AG20443 (cell line): ENCODE measurements around the gene ANGEL2.
A peak's percentile ranks its signal among the peaks of the same experiment; 100 is the strongest.

Experiments
- DNase-seq: peaks from one replicate; pipeline ENCODE4 v3.0.0; 2012; ENCODE audit warnings: low spot score, mixed read lengths

The ANGEL2 gene

DNA sequence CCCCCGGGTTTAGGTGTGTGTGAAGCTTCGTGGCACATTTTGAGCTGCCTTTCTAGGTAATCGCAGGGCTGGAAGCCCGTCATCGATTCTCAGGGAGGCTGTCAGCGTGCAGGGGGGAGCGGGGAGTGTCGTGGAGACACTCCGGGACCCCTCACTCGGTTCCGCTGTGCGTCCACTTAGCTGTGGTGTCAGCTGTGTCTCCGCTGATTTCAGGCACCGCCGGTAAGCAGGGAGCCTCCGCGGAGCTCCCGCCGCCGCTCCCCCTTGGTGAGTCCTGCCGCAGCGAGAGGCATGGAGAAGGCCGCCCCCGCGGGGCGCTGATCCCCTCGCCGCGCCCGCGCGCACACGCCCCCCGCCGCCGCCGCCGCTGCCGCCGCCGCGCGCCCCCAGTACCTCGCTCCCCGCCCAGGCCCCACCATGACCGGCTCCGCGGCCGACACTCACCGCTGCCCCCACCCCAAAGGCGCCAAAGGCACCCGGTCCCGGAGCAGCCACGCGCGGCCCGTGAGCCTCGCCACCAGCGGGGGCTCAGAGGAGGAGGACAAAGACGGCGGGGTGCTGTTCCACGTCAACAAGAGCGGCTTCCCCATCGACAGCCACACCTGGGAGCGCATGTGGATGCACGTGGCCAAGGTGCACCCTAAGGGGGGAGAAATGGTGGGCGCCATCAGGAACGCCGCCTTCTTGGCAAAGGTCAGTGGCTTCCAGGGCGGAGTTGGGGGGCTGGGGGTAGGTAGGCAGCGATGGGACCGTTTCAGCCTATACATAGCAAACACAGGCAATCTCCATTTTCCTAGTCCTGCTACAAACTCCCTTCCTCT, 64.3 kb downstream of the ANGEL2 start:
- DNase-seq = peak; percentile 31

DNA sequence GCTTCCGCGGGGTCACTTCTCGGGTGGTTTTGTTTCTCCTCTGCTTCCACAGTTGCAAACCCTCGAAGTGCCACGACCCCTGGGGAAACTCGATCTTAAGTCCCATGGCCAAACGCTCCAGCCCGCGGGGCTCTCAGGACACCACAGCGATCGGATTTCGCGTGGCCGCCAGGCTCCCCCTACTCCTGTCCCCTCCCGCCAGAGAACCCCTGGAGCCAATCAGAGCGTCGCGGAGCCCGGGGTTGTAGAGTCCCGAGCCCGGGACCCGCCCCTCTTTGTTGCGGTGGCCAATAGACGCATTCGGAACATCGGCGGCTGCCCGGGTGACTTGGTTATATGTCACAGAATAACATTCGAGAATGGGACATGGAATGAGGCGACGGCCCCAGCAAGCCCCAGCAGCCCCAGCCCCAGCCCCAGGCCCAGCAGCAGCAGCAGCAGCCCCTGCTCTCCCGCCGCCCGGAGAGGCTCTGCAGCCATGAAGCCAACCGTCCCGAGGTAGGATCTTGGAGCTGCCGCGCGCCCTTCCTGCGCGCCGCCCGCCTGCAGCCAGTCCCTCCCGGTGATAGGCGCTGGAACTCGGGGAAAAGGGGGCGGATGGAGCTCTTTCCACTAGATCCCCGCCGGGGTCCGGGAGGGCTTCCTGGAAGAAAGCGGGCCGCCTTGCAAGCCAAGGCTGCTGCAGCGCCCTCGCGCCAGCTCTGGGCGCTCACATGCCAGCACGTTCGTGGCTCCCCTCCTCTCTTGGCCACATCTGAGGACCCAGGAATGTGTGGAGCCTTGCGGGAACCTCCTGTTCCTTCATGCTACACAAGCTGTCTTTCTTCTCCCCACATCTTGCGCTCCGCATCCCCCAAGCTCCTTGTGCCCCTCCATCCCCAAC, 65.2 kb downstream of the ANGEL2 start, which contains the start of gene VASH2:
TSS of gene VASH2 (plus strand) at position 299 of the 883 bp plus-strand sequence. CDS start 1,002 bp downstream, outside the sequence.
- DNase-seq = peak; percentile 93

DNA sequence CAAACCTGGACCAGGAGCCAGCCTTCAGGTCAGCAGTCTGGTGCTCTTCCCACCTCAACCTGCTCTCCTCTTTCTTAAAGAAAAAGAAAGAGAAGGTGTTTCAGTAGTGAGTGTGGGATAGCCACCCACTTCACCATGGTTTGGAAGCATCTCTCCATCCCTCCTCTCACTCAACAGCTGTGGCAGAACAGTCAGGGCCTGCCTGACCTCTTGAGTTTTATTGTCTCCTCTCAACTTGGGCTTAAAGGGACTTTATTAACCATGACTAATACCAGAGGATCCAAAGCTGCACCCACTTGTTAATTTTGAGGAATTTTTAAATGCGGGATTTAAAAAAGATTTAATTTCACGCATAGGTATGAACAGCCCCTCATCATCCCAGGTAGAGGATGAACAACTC, 65.9 kb downstream of the ANGEL2 start:
- no peak for DNase-seq

GRCh38 chr1:212946872-212947271, 68.8 kb downstream of the ANGEL2 start:
- no peak for DNase-seq

GRCh38 chr1:212945463-212946160, 70.1 kb downstream of the ANGEL2 start:
- DNase-seq = no peak

DNA sequence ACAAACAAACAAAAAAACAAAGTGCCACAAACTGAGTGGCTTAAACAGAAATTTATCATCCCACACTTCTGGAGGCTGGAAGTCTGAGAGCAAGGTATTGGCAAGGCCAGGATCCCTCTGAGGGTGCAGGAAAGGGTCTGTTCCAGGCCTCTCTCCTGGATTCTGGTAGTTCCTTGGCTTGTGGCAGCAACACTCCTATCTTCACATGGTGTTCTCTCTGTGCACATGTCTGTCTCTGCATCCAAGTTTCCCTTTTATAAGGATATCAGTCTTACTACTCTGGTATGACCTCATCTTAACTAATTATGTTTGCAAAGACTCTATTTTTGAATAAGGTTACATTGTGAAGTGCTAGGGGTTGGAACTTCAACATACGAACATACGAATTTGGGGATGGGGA, 70.6 kb downstream of the ANGEL2 start:
- no peak for DNase-seq

- DNase-seq = no peak
Measured at GRCh38 chr1:212944229-212944901, 71.3 kb downstream of the ANGEL2 start.

- no peak for DNase-seq
Measured at GRCh38 chr1:212943393-212943710, 72.3 kb downstream of the ANGEL2 start.

- DNase-seq = no peak
Measured at GRCh38 chr1:212942679-212943392, 72.8 kb downstream of the ANGEL2 start.
